Psoas muscle (tissue), 8 donors: Measurements from ENCODE around the gene WIPF3. TPM values are rescaled to one million over a fixed set of nuclear protein-coding genes. Genes with fewer than 3 reads are reported as not detected.

Experiments used
- ATAC-seq, 4 donors: fragments of 200-7000 bp; cut with Tn5 transposase; one replicate each; pipeline ENCODE4 v1.9.1; 2020; ENCODE audit warnings: moderate library complexity in 3 of 4, mild to moderate bottlenecking in 2 of 4
- DNase-seq, 2 donors: peaks; one replicate each; pipeline ENCODE4 v3.0.0-alpha.2; 2020
- H3K27ac ChIP-seq: fragments of 200-600 bp; one replicate; pipeline ENCODE4 v1.8.0; 2022
- H3K27me3 ChIP-seq, 3 donors: fragments of 200-600 bp in 1 of 3; one replicate each; pipeline versions ENCODE4 v1.6.1 to v1.8.0; 2013 to 2022; ENCODE audit warnings: low read length in 2 of 3, mild to moderate bottlenecking in 2 of 3, moderate library complexity in 1 of 3; ENCODE audit not compliant: insufficient read depth in 3 of 3
- H3K36me3 ChIP-seq, 2 donors: fragments of 200-600 bp in 1 of 2; one replicate each; pipeline versions ENCODE4 v1.6.1 to v1.8.0; 2013 to 2022; ENCODE audit warnings: low read depth in 1 of 2, mild to moderate bottlenecking in 1 of 2, moderate library complexity in 1 of 2; ENCODE audit not compliant: insufficient read depth in 1 of 2
- H3K4me1 ChIP-seq: fragments of 200-600 bp; one replicate; pipeline ENCODE4 v1.8.0; 2022
- H3K4me3 ChIP-seq: fragments of 200-600 bp; one replicate; pipeline ENCODE4 v1.8.0; 2022; ENCODE audit warnings: mild to moderate bottlenecking
- H3K9me3 ChIP-seq: fragments of 200-600 bp; one replicate; pipeline ENCODE4 v1.8.0; 2022
- CTCF ChIP-seq: fragments of 200-600 bp; IDR thresholded peaks from one replicate; pipeline ENCODE4 v1.8.0; 2022; ENCODE audit warnings: antibody characterized with exemption
- WGBS, 3 donors: extraction: QIAGEN DNeasy Blood & Tissue Kit; methylation state at CpG; one replicate each; pipeline versions ENCODE4 v1.1.6 to v1.1.7; 2013; 5-methylcytosine and 5-hydroxymethylcytosine counted together
- intact Hi-C, 2 donors: fragments of 100-400 bp; cut with DNase I; formaldehyde crosslinking; loops; one replicate each; pipeline versions ENCODE4 v1.11.0 to v1.14.2; 2022
- polyA plus RNA-seq, 3 donors: library from polyadenylated mRNA; stranded (reverse); fragments of 200-250 nt; gene quantifications; one replicate each; pipeline ENCODE4 v1.2.3, GENCODE V29; 2013
- total RNA-seq, 4 donors: library from RNA; stranded (reverse); fragmentation: NEBNext Ultra II Directional in 2 of 4; extraction: Animal tissue kit (Norgen Biotek cat#: 25700) in 2 of 4; gene quantifications; one replicate each; pipeline versions ENCODE4 v1.2.1 to v1.2.4, GENCODE V29; 2021 to 2023
- donor health status: healthy with polysubstance abuse.
- donor health status: DM: no; HTN: no; CAD: no; lungs with moderate emphysema.
- donor health status: Bipolar disorder and iron deficiency.
- donor health status: healthy.
- donor health status: DM: yes; HTN: yes; CAD: no.
- donor health status: DM: no; HTN: no; CAD: no.
- donor health status: DM: no; HTN: no; CAD: no.
- donor health status: DM: yes; HTN: yes; CAD: no.

WIPF3 gene
- total and polyA plus RNA-seq, 7 donors = 3.3 to 30.7 (median 18.5) TPM

DNA sequence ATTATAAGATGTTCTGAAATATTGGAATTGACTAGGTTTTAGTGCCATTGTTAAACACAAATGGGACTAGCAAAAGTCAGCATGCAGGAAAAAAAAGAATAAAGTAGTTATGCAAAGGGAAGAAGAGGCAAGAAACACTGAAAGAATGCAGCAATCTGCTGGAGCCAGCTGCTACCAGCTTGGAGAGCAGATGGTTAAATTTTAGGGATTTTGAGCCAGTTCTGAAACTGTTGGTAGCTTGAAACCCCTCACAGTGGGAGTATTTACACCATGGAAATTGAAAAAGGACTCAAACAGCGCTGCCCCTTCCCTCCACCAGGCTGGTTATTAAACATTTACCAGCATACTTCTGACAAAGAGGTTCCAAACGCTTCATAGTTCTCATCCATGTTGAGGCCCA, 142.3 kb downstream of the WIPF3 start:
- Histone ChIP-seq H3K9me3 (no peaks in the 10 kb centered on the region), H3K4me3 (no peak overlapping the region), H3K4me1 (no peaks in the 10 kb centered on the region), H3K27me3 (no peaks in the 10 kb centered on the region), H3K27ac (no peak overlapping the region), H3K36me3 (no peaks in the 10 kb centered on the region)
- no peak for TF ChIP-seq CTCF
- DNase-seq = no peak
- 75 to 83% (median 78%) methylated on average over 2 of the region's 2 CpGs for WGBS, 3 donors
- no peak for ATAC-seq
- intact Hi-C loops = no loop called here

- H3K4me1 ChIP-seq = no peaks in the 10 kb centered on the region
- no peak overlapping the region for H3K4me3 ChIP-seq
- H3K27ac ChIP-seq = no peak overlapping the region
- no peaks in the 10 kb centered on the region for H3K36me3 ChIP-seq
- H3K27me3 ChIP-seq = no peaks in the 10 kb centered on the region
- no peaks in the 10 kb centered on the region for H3K9me3 ChIP-seq
- WGBS, 3 donors = 94 to 96% (median 96%) methylated on average over 8 of the region's 8 CpGs
- ATAC-seq (no peak), DNase-seq (no peak)
- intact Hi-C loops = no loop called here
- no peak for TF ChIP-seq CTCF
Observed at GRCh38 chr7:29950480-29950879, 144.2 kb downstream of the WIPF3 start.

GRCh38 chr7:29951206-29951605, 144.9 kb downstream of the WIPF3 start:
- ATAC-seq (no peak), DNase-seq (no peak)
- H3K36me3 ChIP-seq = no peaks in the 10 kb centered on the region
- H3K9me3 ChIP-seq = no peaks in the 10 kb centered on the region
- H3K27me3 ChIP-seq = no peaks in the 10 kb centered on the region
- intact Hi-C loops = no loop called here
- no peak for TF ChIP-seq CTCF
- no peak overlapping the region for H3K27ac ChIP-seq
- WGBS, 3 donors = 52 to 59% (median 53%) methylated on average over 8 of the region's 8 CpGs
- H3K4me3 ChIP-seq = no peak overlapping the region
- no peaks in the 10 kb centered on the region for H3K4me1 ChIP-seq

GRCh38 chr7:29953726-29954347, 147.5 kb downstream of the WIPF3 start:
- no peak overlapping the region for H3K27ac ChIP-seq
- no peaks in the 10 kb centered on the region for H3K27me3 ChIP-seq
- no peaks in the 10 kb centered on the region for H3K36me3 ChIP-seq
- H3K4me1 ChIP-seq = no peaks in the 10 kb centered on the region
- ATAC-seq (no peak), DNase-seq (no peak)
- intact Hi-C loops = no loop called here
- TF ChIP-seq CTCF = no peak
- H3K4me3 ChIP-seq = no peak overlapping the region
- WGBS, 3 donors = 72 to 84% (median 84%) methylated on average over 4 of the region's 4 CpGs
- H3K9me3 ChIP-seq = no peaks in the 10 kb centered on the region
